HG02885 (cell line): Measurements from ENCODE around the gene CNTNAP2.

Experiments
- ATAC-seq: cut with Tn5 transposase; IDR thresholded peaks from one replicate; pipeline ENCODE4 v1.9.1; 2021; ENCODE audit warnings: mild to moderate bottlenecking; ENCODE audit not compliant: unreplicated experiment, poor library complexity

The CNTNAP2 gene

DNA sequence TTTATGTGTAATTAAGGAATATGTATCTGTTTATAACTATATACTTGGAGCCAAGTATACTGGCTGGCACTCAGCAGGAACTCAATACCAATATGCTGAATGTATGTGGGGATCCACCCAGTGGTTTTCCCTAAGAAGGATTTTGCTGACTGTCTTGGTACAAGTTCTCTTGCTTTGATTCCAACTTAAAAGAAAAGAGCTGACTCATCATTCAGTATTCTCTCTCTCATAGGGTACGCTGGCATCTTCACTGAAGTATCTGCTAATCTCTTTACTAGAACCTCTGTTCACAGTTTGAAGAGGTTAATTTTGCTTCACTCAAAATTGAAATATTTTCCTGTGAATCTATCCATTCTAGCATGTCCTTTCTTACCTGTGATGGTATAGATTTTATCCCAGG is 1044.8 kb downstream of the CNTNAP2 start:
- no peak for ATAC-seq

DNA sequence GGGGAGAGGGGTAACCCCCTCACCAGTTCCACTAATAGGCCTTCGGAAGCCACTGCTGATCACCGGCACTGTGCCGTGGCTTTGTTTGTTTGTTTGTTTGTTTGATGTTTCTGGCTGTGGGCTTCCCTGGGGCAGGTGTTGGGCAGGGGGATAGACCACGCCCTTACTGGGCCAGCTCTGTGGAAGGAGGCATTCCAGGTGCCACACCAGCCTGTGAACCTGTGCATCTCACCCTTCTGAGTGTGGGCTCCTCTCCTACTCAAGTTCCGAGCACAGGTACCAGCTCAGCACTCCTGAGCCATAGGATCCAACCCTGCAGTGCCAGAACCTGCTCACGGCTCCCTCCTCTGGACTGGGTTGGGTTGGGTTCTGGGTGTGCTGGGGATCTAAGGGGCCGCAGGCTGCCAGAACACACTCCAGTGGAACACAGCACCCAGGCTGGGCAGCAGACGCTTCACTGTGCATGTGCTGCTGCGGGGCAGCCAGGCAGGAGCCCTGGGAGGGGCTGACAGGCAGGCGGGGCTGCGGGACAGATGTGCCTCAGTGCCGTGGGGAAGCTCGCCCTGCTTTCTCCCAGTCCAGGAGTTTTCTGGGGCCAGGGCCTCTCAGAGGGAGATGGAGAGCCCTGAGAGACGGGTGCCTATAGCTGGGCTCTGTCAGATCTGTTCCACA is 1053.9 kb downstream of the CNTNAP2 start:
- ATAC-seq, result no peak

DNA sequence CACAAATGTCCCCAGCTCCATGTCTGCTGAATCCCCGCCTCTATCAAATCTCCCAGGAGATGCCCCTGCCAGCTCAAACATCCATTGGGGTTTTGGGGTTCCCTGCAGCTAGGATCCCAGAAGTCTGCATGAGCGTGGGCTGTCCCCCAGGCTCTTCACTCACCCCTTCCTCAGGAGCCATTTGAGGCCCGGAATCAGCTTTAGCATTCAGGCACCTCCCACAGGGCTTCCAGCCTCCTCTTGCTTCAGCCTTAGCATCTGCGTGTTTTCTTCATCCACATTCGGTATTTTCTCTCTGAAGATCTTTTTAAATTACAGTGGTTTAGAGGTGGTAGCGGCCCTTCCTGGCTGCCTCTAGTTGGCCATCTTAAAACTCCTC is 1054.4 kb downstream of the CNTNAP2 start:
- ATAC-seq, result no peak

DNA sequence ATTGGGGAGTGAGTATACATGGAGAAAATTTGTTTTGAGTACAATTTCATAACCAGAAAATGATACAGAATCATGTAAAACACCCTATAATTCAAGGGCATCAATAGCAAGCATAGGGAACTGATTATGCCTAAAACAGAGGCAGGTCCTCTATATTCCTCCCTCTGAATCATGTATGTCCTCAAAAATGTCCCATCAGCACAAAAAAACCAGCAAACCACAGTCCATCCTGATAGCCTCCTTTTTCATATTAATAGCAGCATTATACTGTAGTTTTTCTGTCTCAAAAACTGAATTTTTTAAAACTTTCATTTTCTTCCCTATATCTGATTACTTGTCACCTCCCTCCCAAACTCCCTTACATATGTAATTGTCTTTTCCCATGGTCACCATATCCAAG is 1057.3 kb downstream of the CNTNAP2 start:
- no peak for ATAC-seq

DNA sequence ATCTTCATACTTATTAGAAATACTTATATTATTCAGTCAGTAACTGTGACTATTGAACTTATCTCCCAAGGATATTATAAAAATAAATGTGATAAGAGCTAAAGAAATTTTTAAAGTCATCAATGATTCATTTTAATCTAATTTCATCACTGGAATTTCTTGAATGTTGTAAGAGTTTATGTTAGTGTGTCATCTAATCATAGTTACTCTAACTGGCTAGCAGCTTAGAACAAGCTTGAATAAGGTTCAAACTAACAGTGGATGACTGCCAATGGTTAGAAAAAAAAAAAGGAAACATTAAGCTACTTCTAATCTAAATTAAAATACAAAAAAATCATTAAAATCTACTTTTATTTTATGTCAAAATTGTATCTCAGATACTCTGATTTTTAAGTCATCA is 1066.3 kb downstream of the CNTNAP2 start:
- ATAC-seq, result no peak

DNA sequence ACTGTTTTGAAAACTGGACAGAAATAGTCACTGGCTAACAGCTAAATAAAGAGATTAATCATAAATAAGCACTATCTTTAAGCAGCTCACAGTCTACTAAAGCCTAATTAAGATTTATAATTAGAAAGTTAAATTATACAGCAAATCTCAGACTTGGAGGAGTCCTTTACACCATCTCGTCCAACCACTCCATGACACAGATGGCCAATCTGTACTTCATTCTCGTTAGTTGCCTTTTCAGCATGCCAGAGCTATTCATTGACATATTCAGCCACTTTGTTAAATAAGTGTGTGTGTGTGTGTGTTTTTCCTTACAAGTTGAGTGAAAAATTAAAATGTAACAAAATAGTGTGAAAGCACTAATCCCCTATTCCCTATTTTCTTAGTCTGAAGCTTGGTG is 1066.7 kb downstream of the CNTNAP2 start:
- no peak for ATAC-seq

DNA sequence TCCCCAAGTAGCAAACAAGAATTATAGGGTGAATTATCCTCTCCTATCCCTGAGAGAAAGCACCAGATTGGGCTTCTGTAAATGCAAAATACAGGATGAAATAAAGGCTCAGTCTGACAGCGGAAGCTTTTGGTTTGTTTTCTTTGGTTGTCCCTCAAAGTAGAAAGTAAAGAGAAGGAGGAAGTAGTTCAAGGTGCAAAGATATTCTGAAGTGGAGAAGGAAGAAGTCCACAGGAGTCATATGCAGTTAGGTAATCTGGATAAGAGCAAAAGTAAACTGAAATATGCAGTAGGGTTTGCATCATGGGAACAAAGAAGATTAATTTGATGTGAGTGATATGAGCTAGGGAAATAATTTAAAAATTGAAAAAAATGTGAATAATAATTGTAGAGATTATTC is 1071.9 kb downstream of the CNTNAP2 start:
- ATAC-seq, result no peak

DNA sequence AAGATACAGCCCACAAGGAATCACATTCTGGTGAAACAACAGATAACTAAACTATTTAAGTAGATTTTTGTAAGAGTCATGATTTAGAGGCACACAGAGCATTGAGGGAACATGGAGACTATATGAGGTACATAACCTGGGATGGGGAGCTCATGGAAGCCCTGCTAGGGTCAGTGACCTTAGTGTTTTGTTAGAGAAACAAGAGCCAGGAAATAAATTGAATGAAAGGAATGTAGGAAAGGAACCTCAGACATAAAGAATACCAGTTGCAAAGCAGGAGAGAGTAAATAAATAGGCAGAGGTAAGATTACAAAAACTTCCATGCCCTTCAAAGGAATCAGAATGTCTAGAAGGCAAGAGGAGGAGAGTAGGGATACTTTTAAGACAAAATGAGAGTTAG is 1076.9 kb downstream of the CNTNAP2 start:
- no peak for ATAC-seq

DNA sequence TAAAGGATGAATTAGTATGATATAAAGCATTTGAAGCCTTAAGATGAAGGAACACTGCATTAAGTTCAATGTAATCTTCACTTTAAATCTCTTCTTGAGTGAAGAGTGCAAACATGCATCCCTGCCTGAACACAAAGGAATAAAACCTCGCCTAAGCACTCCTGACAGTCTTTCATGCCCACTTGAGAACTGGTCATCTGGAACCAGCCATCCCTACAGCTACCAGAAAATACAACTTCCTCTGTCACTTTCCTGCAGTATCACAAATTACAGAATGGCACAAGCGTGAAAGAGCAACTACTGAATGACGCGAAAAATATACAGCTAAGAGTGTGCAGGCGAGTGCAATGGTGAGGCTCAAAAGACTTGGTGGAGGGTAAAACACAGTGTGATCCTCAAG is 1079.9 kb downstream of the CNTNAP2 start:
- ATAC-seq, result no peak

DNA sequence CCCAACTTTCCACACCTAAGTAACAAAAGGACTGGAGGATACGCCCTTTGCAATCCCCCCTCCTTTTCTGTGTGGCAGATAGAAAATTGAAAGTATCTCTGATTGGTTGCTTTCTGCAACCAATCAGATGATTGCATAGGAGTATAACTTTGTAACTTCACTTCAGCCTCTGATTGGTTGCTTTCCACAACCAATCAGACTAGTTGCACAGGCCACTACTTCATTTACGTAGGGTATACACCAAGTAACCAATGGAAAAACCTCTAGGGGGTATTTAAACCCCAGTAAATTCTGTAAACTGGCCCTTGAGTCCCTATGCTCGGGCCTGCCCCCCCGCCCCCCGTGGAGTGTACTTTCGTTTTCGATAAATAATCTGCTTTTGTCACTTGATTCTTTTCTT is 1080.4 kb downstream of the CNTNAP2 start:
- ATAC-seq, result no peak

DNA sequence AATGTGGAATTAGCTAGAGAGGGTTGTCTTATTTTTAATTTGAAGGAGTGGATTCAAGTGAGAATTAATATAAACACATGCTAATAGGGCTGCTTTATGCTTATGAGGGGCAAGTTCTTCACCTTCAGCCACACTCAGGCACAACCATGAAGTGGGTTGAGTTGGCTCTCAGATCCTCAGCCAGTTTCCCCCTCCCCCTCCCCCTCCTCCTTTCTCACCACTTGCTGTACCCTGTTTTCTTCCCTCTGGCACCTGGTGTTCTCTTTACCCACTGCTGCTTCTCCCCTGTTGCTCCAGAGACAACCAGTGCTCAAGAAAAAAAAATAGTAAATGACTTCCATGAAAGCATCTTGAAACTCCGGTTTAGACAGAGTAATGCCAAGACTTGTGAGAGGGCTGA is 1083.3 kb downstream of the CNTNAP2 start:
- no peak for ATAC-seq

DNA sequence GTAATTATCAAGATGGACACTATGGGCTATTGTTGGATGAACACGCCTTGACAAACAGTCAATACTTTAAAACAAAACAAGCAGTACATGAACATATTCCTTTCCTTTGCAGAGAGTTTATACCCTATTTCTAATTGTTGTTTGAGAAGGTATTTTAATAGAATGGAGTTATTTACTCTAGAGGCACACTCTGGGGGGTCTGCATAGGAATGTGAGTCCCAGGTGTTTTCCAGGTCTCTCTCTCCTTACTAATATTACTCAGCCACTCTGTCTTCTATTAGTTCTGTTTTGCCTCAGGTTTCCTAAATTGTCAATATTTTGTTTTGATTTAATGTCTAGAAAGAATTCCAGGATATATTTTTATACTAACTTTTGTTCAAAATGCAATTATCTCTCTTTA is 1091.4 kb downstream of the CNTNAP2 start:
- no peak for ATAC-seq

DNA sequence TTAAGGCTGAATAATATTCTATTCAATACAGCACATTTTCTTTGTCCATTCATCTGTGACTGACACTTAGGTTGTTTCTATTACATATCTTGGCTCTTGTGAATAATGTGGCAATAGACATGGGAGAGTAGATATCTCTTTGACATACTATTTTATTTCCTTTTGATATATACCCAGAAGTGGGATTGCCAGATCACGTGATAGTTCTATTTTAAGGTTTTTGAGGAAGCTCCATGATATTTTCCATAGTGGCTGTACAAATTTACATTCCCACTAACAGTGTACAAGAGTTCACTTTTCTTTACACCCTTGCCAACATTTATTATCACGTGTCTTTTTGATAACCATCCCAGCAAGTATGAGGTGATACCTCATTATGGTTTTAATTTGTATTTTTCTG is 1114.7 kb downstream of the CNTNAP2 start:
- no peak for ATAC-seq

DNA sequence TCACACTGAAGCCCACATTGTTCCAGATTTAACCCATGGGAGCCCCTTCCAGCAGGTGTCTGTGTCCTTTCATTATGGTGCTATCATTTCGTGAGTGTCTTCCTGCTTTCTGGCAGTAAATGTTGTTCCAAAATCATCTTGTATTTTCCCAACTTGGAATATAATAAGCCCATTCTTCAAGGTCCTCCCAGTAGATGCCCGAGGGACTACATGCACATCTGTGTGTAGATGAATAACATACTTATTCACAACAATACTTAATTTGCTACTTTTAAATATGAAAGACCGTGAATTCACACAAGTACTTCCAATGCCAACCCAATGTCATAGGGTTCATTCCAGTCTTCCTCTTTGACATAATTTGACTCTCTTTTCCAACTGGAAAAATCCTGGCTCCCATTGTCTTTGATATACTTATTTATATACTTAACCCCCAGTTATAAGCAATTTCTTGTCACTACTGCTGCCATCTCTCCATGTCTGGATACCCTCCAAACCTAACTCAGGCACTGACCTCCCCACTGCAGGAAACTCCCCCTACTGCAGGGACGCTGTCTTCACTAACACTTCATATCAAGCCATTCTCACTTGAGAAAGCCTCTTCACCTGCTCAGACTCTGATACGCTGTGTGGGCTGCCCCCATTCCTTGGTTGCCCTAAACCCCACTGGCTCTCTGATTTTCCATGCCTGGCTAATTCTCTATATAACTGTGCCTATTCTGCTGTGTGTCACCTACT is 1119.2 kb downstream of the CNTNAP2 start:
- no peak for ATAC-seq

DNA sequence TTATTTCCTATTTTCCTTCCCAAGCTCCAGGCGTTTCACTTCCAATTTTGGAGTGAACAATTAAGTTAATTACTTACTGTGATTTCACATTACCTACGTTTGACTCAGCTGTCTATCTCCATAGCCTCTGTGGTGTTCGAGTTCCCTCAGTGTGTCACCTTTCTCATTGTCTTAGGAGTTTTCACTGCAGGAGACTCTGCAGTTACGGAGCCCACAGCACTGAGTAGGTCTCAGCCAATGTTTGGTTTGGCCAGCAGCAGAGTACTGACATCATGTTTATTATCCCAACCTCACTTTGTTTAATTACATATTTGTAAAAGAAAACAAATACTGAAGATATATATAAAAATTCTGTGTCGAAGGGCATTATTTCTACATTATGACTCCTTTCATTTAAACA is 1123.9 kb downstream of the CNTNAP2 start:
- ATAC-seq, result no peak

DNA sequence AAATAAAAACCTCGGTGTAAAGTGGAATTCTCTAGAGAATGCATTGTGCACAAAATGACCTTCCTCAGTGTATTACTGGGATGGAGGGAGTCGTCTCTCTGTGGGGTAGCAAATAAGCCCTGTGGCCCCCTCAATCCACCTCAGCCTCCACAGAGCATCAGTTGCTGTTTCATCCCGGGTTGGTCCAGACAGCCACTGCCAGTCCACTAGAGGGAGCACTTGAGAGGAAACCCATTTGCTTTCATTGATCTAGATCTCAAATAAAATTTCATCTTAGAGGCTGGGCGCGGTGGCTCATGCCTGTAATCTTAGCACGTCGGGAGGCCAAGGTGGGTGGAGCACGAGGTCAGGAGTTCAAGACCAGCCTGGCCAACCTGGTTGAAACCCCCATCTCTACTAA is 1128.7 kb downstream of the CNTNAP2 start:
- ATAC-seq, result peak; percentile 89

DNA sequence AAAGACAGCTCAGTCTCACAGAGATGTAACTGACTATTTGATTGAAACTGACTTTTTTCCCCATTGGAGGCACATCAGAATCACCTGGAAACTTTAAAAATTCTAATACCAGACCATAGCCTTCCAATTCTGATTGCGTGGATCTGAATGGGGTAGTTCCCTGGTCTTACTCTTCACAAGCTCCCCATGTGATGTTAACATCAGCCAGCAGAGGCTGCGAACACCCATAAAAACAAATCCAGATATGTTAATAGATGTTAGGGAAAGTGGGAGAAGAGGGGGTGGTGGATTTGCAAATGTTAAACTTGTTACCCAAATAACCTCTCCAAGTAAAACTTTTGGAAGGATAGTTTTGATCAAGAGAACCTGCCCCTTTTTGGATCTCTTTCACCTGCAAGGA is 1133.4 kb downstream of the CNTNAP2 start:
- ATAC-seq, result no peak

DNA sequence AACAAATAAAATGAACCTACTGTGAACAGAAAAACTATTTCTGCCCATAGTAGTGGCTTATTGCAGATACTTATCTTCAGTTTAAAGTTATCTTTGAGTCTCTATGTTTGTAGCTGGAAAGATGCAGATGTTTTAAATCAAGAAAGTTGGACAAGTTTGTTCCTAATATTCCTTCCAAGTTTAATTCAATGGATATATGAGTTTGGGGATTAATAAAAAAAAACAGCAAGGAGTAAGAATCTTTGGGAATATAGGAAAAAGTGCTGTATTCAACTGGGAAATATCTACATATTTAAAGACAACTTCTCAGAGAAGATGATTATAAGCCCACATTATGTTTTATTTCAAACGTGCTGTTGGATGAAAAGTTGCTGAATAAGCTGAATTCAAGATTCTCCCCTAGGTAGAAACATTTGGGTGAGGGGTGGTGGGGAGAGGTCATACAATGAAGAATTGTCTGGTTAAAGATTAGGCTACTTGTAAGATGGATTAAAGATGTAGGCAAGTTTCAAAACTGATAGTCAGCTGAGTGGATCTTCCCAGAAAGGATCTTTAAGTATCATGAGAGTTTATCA is 1135.2 kb downstream of the CNTNAP2 start:
- ATAC-seq, result no peak

DNA sequence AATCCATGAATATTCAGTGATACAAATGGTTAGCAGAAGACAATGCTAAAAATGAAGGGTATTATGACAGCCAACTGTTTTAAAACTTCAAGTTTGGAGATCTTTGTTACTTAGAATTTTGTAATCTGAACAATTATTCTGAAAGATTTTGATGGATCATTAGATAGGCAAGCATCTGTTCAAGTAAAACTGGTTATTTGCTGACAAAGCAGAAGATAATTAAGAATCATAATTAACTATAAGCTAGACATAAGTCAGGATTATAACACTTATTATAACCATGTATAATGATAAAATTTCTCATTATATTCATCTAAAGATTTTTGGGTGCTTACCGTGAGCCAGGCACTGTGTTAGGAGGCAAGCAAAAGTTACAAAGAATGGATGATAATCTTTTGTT is 1145.1 kb downstream of the CNTNAP2 start:
- no peak for ATAC-seq

DNA sequence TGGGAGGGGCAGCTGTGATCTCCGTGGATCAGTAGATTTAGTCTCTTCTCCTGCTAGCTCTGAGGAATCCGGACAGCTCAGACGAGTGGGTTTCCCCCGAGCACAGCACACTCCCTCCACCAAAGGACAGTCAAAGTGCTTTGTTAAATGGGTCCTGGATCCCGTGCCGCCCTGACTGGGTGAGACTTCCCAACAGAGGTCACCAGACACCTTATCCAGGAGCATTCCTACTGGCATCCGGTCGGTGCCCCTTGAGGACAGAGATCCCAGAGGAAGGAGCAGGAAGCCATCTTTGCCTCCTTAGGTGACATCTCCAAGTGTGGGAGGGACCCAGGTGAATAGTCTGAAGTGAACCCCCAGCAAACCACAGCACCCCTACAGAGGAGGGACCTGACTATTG is 1148.9 kb downstream of the CNTNAP2 start:
- no peak for ATAC-seq

DNA sequence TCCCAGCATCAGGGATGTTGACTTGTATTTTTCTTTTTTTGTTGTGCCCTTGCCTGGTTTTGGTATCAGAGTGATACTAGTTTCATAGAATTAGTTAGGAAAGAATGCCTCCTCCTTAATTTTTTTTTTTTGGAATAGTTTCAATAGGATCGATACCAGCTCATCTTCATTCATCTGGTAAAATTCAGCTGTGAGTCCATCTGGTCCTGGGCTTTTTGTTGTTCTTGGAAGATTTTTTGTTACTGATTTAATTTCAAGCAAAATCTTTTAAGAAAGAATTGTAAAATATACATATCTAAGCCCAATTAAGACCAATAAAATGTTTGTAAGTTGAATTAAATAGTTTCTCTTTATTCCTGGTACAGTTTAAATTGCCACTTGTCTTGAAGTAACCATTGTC is 1159.5 kb downstream of the CNTNAP2 start:
- no peak for ATAC-seq

DNA sequence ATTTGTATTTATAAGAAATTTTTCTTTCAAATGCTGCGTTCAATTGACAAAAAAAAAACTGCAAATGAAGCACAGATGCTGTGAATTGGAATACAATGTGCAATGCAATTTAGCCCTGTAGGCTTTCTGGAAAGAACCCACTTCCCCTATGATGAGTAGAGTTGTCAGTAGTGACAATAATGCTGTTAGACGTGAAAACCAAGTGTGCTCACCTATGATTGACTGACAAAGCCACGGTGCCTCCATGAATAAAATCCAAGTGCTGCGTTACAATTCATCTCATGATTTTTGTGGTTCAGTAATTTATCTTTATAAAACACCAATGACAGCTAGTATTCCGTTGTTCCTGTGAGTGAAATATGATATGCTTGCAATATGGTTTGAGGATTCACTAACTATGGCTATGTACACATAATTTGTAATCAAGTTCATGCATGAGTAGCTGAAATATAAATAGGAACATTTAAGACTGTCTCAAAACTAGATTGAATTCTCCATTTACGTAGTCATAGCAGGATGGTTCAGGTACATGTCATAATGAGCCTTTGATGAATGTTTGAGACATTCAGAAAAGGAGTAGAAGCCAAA is 1160.3 kb downstream of the CNTNAP2 start:
- no peak for ATAC-seq
